HepG2 (cell line): ENCODE data around the gene TMEM63B. TPM values are rescaled to one million over a fixed set of nuclear protein-coding genes. Genes with fewer than 3 reads are reported as not detected.
A peak's percentile ranks its signal among the peaks of the same experiment; 100 is the strongest.

ENCODE experiments used
- CEBPG ChIP-seq: IDR thresholded peaks from 2 replicates; pipeline ENCODE4 v1.6.1; 2016
- FOXP4 ChIP-seq: sonication (generic); formaldehyde crosslinking; IDR thresholded peaks from 2 replicates; pipeline ENCODE4 v1.4.0; 2020; ENCODE audit warnings: missing genetic modification reagents
- GATAD2A ChIP-seq: IDR thresholded peaks from 2 replicates; pipeline ENCODE4 v1.6.1; 2016
- GTF3A ChIP-seq: sonication (generic); formaldehyde crosslinking; conservative IDR thresholded peaks from 2 replicates; pipeline ENCODE4 v1.4.0; 2020; ENCODE audit warnings: mild to moderate bottlenecking, missing genetic modification reagents
- HNF1B ChIP-seq: sonication (generic); formaldehyde crosslinking; IDR thresholded peaks from 2 replicates; pipeline ENCODE4 v1.5.1; 2020; ENCODE audit warnings: mild to moderate bottlenecking, moderate library complexity, missing genetic modification reagents
- JARID2 ChIP-seq: sonication (generic); formaldehyde crosslinking; IDR thresholded peaks from 2 replicates; pipeline ENCODE4 v1.8.1; 2023; ENCODE audit warnings: missing genetic modification reagents, inconsistent platforms; ENCODE audit not compliant: insufficient replicate concordance
- MEIS2 ChIP-seq: sonication (generic); formaldehyde crosslinking; IDR thresholded peaks from 2 replicates; pipeline ENCODE4 v1.9.0; 2021; ENCODE audit warnings: mild to moderate bottlenecking, missing genetic modification reagents
- MXD1 ChIP-seq: sonication (generic); formaldehyde crosslinking; IDR thresholded peaks from 2 replicates; pipeline ENCODE4 v1.4.0; 2020; ENCODE audit warnings: mild to moderate bottlenecking, missing genetic modification reagents
- MYPOP ChIP-seq: sonication (generic); formaldehyde crosslinking; IDR thresholded peaks from 2 replicates; pipeline ENCODE4 v1.8.1; 2023; ENCODE audit warnings: mild to moderate bottlenecking, moderate library complexity, missing genetic modification reagents
- NCOR1 ChIP-seq: fragments of 200-600 bp; sonication (generic); IDR thresholded peaks from 2 replicates; pipeline ENCODE4 v1.7.0; 2017; ENCODE audit warnings: antibody characterized with exemption, low read length, borderline replicate concordance
- SMAD3 ChIP-seq: sonication (generic); formaldehyde crosslinking; IDR thresholded peaks from 2 replicates; pipeline ENCODE4 v1.4.0; 2020; ENCODE audit warnings: missing genetic modification reagents
- TARDBP ChIP-seq: sonication (generic); formaldehyde crosslinking; IDR thresholded peaks from 2 replicates; pipeline ENCODE4 v1.8.0; 2022; ENCODE audit warnings: mild to moderate bottlenecking, missing genetic modification reagents
- ZBTB3 ChIP-seq: sonication (generic); formaldehyde crosslinking; IDR thresholded peaks from 2 replicates; pipeline ENCODE4 v1.4.0; 2020; ENCODE audit warnings: low read depth, mild to moderate bottlenecking, moderate library complexity, missing genetic modification reagents, borderline replicate concordance
- ZBTB37 ChIP-seq: sonication (generic); formaldehyde crosslinking; IDR thresholded peaks from 2 replicates; pipeline ENCODE4 v1.4.0; 2020; ENCODE audit warnings: mild to moderate bottlenecking, missing genetic modification reagents
- ZFP1 ChIP-seq: IDR thresholded peaks from 2 replicates; pipeline ENCODE4 v1.6.1; 2016
- ZNF143 ChIP-seq: sonication (generic); formaldehyde crosslinking; IDR thresholded peaks from 2 replicates; pipeline ENCODE4 v1.4.0; 2020; ENCODE audit warnings: missing genetic modification reagents
- ZNF264 ChIP-seq: sonication (generic); formaldehyde crosslinking; IDR thresholded peaks from 2 replicates; pipeline ENCODE4 v1.4.0; 2020; ENCODE audit warnings: missing genetic modification reagents
- ZNF607 ChIP-seq: sonication (generic); formaldehyde crosslinking; IDR thresholded peaks from 2 replicates; pipeline ENCODE4 v1.5.1; 2020; ENCODE audit warnings: missing genetic modification reagents, mild to moderate bottlenecking, borderline replicate concordance
- polyA plus RNA-seq, 8 experiments: library from polyadenylated mRNA; depleted of rRNA in 3 of 8; stranded (reverse) in 7 of 8; unstranded in 1 of 8; fragments of >200 nt; fragmentation: Illumina TruSeq in 4 of 8; extraction: Trizol in 4 of 8; gene quantifications; 2 replicates each; pipeline versions ENCODE4 v1.2.1 to v1.2.3, GENCODE V29; 2011 to 2016; ENCODE audit warnings: low read depth in 4 of 8, missing spikeins in 1 of 8, mixed read lengths in 1 of 8; ENCODE audit not compliant: insufficient read depth in 1 of 8
- total RNA-seq, 5 experiments: library from RNA; depleted of rRNA; stranded (reverse); fragments of >200 nt; fragmentation: Illumina TruSeq; extraction: Trizol; gene quantifications; 2 replicates each; pipeline ENCODE4 v1.2.3, GENCODE V29; 2016; ENCODE audit warnings: low read depth in 1 of 5

Gene TMEM63B
- total and polyA plus RNA-seq, 2 of the 13 experiments (the other 11 are each of a cell fraction or from before 2014, with no cell fraction given): 27.4 to 75.8 TPM

GRCh38 chr6:44091981-44092884 is 35.1 kb upstream of the TMEM63B start (continued):
- 0 out of 2 replicates have a peak, but pooled peaks have one; percentile 24 for TF ChIP-seq ZBTB3 (CRISPR knock-in tag)
- TF ChIP-seq GTF3A: no peak
- TF ChIP-seq MEIS2: peak; percentile 93
- no peak for TF ChIP-seq ZNF143 (CRISPR knock-in tag)
- peak; percentile 96 for TF ChIP-seq FOXP4 (CRISPR knock-in tag)
- no peak; the same call in 1 of the 2 replicates for TF ChIP-seq ZBTB37
- 0 out of 2 replicates have a peak, but pooled peaks have one; percentile 33 for TF ChIP-seq ZNF264
- peak; percentile 73 for TF ChIP-seq CEBPG (CRISPR knock-in tag)
- TF ChIP-seq MYPOP (CRISPR knock-in tag): 0 out of 2 replicates have a peak, but pooled peaks have one; percentile 58
- TF ChIP-seq ZNF607 (CRISPR knock-in tag): peak; percentile 72; the same call in 1 of the 2 replicates
- TF ChIP-seq ZFP1: peak; percentile 90
- peak; percentile 71; the same call in 1 of the 2 replicates for TF ChIP-seq SMAD3 (CRISPR knock-in tag)
- no peak for TF ChIP-seq JARID2 (CRISPR knock-in tag)
- peak; percentile 92 for TF ChIP-seq TARDBP
- TF ChIP-seq MXD1: no peak
- peak; percentile 93 for TF ChIP-seq GATAD2A (CRISPR knock-in tag)
- TF ChIP-seq NCOR1: peak; percentile 52; the same call in 1 of the 2 replicates
- TF ChIP-seq HNF1B (CRISPR knock-in tag): peak; percentile 98
